Renal pelvis (tissue), 12 donors: ENCODE results near the gene ZNF490. TPM values are rescaled to one million over a fixed set of nuclear protein-coding genes. Genes with fewer than 3 reads are reported as not detected.
"Not testable (repeated sequence)": the region's sequence is repeated elsewhere in the genome, so short reads cannot be mapped to it uniquely, and the experiment has no call there.

Experiments used
- DNase-seq: peaks from one replicate; pipeline ENCODE4 v3.0.0-alpha.2; 2013
- long read RNA-seq, 16 experiments: transcript quantifications; one replicate each; lab custom pipeline, GENCODE V29; 2026
- polyA plus RNA-seq, 3 donors: library from polyadenylated mRNA; unstranded; fragments of 120-200 nt; gene quantifications; one replicate each; pipeline ENCODE4 v1.2.1, GENCODE V29; 2013; ENCODE audit not compliant: insufficient read length in 3 of 3

The ZNF490 gene
- polyA plus RNA-seq: 1 to 10 TPM; 4.2 to 5.8 (median 5.6) TPM
- long read RNA-seq, donor 1: 0 reads
- long read RNA-seq, donor 2: 0 reads
- long read RNA-seq, donor 3, partial matches to known transcripts: 5 of 5 reads
- long read RNA-seq, donor 3, other reads (novel, unspliced or antisense): 0 of 5 reads
- long read RNA-seq, donor 4, partial matches to known transcripts: 0 of 17 reads
- long read RNA-seq, donor 4, other reads (novel, unspliced or antisense): 17 of 17 reads
- long read RNA-seq, donor 5: 0 reads
- long read RNA-seq, donor 6, full-length matches to known transcripts: 2 of 2 reads
- long read RNA-seq, donor 6, partial matches to known transcripts: 0 of 2 reads
- long read RNA-seq, donor 6, other reads (novel, unspliced or antisense): 0 of 2 reads
- long read RNA-seq, donor 7, full-length matches to known transcripts: 3 of 3 reads
- long read RNA-seq, donor 7, partial matches to known transcripts: 0 of 3 reads
- long read RNA-seq, donor 7, other reads (novel, unspliced or antisense): 0 of 3 reads
- long read RNA-seq, donor 8: 0 reads
- long read RNA-seq, donor 9, full-length matches to known transcripts: 3 of 9 reads
- long read RNA-seq, donor 9, partial matches to known transcripts: 6 of 9 reads
- long read RNA-seq, donor 9, other reads (novel, unspliced or antisense): 0 of 9 reads
- long read RNA-seq, donor 10, partial matches to known transcripts: 27 of 27 reads
- long read RNA-seq, donor 10, other reads (novel, unspliced or antisense): 0 of 27 reads
- long read RNA-seq, donor 11: 0 reads
- long read RNA-seq, donor 12, full-length matches to known transcripts: 3 of 3 reads
- long read RNA-seq, donor 12, partial matches to known transcripts: 0 of 3 reads
- long read RNA-seq, donor 12, other reads (novel, unspliced or antisense): 0 of 3 reads
- long read RNA-seq, donor 13: 0 reads
- long read RNA-seq, donor 14: 0 reads
- long read RNA-seq, donor 15: 0 reads
- long read RNA-seq, donor 16: 0 reads

DNA sequence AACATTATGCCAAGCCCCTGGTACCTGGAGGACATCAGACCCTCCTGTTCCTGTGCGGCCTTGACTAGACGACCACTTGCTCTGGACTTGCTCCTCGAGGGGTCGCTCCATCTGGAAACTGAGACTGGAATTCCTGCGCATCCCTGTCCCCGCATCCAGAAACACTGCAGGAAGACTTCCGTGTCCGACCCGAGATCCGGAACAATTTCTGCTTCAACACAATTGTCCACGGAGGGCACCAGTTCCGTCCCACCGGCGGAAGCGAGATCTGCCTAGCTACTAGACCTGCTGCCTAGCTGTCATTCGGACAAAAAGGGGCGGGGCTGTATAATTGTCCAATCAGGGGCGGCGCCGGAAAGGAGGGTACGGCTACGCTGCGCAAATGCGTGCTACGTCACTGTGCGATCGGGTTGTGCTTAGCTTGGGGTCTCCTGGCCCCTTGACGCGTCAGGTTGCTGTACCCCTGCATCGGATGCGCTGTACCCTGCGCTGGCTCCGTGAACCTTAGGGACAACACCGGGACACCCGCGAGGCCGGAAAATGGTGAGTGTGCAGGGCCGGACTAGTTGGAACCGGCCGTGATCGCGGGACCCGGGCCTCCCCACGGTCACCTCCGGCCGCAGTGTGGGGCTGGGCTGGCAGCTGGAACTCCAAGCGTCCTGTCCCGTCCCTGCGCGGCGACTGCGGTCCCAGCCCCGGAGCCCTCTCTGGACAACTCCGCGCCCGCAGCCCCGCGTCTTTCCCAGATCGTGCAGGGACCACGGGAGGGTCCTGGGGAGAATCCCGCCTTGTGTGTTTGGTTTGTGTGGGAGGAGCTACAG lies at the start of gene ZNF490, which contains the start of gene ZNF791:
TSS of gene ZNF490 (minus strand) at position 274 of the 821 bp plus-strand sequence. CDS start at position 141, 133 bp downstream.
TSS of gene ZNF791 (plus strand) at position 381 of the 821 bp plus-strand sequence. CDS start at position 541, 160 bp downstream.
- DNase-seq: peak; percentile 99

GRCh38 chr19:12657966-12658365 lies 47.4 kb upstream of the ZNF490 start:
- DNase-seq: no peak

GRCh38 chr19:12656899-12657571 lies 46.4 kb upstream of the ZNF490 start:
- DNase-seq: no peak

GRCh38 chr19:12655546-12655945 lies 44.9 kb upstream of the ZNF490 start:
- no peak for DNase-seq

- DNase-seq: no peak
Measured at GRCh38 chr19:12652219-12652618, 41.6 kb upstream of the ZNF490 start.

GRCh38 chr19:12649941-12650340 lies 39.3 kb upstream of the ZNF490 start:
- DNase-seq: no peak

- no peak for DNase-seq
Measured at GRCh38 chr19:12648088-12648487, 37.5 kb upstream of the ZNF490 start.

DNA sequence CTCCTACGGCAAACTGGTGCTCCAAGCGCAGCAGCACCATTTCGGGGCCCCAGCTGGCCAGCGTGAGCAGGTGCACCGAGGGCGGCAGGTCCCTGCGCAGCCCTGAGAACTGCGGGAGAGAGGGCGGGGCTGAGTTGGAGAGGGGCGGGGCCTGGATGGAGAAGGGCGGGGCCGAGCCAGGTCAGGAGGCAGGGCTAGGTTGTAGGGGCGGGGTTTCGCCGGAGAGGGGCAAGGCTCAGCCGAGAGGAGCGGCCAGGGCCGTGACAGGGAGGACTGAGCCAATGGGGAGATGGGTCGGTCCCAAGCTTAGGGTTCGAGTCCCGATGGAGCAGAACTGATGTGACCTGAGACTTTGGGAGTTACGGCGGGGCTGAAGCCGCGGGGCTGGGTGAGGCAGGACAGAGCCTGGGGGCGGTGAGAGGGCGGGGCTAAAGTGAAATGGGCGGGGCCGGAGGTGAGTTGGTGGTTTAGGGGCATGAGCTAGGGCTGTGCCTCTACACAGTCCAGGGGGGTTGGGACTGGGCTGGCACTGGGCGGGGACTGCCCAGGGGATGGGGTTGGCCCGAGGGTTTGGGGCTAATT lies 37.0 kb upstream of the ZNF490 start:
- peak; percentile 54 for DNase-seq

GRCh38 chr19:12647047-12647446 lies 36.4 kb upstream of the ZNF490 start:
- no peak for DNase-seq

DNA sequence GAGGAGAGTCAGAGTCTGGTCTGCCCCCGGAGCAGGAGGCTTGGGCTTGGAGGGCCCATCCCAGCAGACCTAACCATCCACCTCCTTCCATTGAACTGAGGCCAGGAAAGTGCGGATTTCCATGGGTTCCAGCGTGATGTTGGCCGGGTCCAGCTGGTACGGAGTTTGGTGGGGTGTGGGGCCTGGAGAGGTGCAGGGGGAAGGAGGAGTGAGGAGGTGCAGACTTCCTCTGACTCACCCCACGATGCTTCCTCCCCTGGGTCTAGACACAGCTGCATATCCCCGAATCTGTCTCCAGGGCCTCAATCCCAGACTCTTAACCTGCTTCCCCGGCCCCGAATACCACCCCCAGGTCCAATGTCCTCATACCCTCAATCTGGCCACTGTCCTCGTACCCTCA lies 35.9 kb upstream of the ZNF490 start:
- no peak for DNase-seq

DNA sequence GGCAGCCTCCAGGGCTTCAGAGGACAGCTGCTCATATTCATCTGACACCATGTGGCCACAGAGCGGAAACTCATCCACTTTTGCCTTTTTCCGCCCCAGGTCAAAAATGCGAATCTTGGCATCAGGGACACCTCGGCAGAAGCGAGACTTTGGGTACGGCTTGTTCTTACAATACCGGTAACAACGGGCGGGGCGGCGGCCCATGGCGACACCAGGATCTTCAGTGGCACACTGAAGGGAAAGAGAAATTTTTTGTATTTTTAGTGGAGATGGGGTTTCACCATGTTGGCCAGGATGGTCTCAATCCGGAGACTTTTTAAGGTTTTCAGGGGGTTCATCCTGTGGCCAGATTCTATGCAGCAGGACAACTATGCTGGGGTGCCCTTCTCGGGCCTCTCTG lies 33.1 kb upstream of the ZNF490 start:
- not testable (repeated sequence) for DNase-seq

GRCh38 chr19:12642506-12642905 lies 31.9 kb upstream of the ZNF490 start:
- DNase-seq: no peak

- no peak for DNase-seq
Measured at GRCh38 chr19:12641456-12641855, 30.8 kb upstream of the ZNF490 start.

GRCh38 chr19:12639901-12640613 lies 29.4 kb upstream of the ZNF490 start:
- peak; percentile 79 for DNase-seq

- no peak for DNase-seq
Measured at GRCh38 chr19:12638611-12639182, 28.1 kb upstream of the ZNF490 start.

DNA sequence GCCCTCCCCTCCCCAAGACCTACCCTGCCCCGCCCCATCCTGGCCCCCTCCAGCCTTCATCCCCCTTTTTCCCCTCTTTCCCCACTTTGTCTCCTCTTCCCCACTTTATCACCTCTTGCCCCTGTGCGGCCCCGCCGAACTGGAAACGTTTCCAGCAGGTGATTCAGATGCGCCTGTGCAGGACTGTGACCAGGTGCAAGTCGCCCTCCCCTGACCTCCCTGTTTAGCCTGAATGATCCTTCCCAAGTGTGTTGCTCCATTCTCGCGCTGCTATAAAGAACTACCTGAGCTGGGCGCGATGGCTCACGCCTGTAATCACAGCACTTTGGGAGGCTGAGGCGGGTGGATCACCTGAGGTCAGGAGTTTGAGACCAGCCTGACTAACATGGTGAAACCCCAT lies 26.0 kb upstream of the ZNF490 start:
- DNase-seq: no peak

- no peak for DNase-seq
Measured at GRCh38 chr19:12629215-12629614, 18.6 kb upstream of the ZNF490 start.

GRCh38 chr19:12628040-12629022 lies 17.7 kb upstream of the ZNF490 start:
- DNase-seq: no peak
